ENCODE data around the gene HBEGF. TPM values are rescaled to one million over a fixed set of nuclear protein-coding genes. Genes with fewer than 3 reads are reported as not detected.

HBEGF gene
- total and polyA plus RNA-seq, 10 donors, result 1.2 to 16.2 (median 6.9) TPM

DNA sequence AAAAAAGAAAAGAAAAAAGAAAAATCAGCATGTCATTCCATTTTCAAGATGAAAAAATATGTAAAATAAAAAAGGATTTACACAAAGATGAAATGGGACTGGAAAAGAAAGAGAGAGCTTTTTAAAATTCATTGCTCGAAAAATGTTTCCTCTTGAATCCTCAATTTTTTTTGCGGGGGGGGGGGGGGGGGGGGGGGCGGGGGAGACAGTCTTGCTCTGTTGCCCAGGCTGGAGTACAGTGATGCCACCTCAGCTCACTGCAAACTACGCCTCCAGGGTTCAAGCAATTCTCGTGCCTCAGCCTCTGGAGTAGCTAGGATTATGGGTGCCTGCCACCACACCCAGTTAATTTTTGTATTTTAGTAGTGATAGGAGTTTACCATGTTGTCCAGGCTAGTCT, 60.0 kb downstream of the HBEGF start:
- no peak overlapping the region for H3K27ac ChIP-seq
- peaks cover 9 to 39% (median 22%) of the 10 kb centered on the region in 6 donors for H3K4me1 ChIP-seq
- H3K4me3 ChIP-seq, result no peak overlapping the region
- peaks cover 0 to under 1% (median 0%) of the 10 kb centered on the region in 6 donors for H3K36me3 ChIP-seq
- DNase-seq, result no peak
- 90 to 100% (median 93%) methylated on average over 4 to 5 of the region's 5 CpGs for WGBS, 5 donors
- no peaks in the 10 kb centered on the region for H3K9me3 ChIP-seq
- H3K27me3 ChIP-seq (replicated peaks in 1 of 7), result no peaks in the 10 kb centered on the region
- intact Hi-C loops (cut with DNase I; ENCODE audit: low total_unique reads), result no loop called here
- TF ChIP-seq POLR2AphosphoS5 (IDR thresholded peaks at IDR 0.05), result no peak
- TF ChIP-seq, protein P1, sequence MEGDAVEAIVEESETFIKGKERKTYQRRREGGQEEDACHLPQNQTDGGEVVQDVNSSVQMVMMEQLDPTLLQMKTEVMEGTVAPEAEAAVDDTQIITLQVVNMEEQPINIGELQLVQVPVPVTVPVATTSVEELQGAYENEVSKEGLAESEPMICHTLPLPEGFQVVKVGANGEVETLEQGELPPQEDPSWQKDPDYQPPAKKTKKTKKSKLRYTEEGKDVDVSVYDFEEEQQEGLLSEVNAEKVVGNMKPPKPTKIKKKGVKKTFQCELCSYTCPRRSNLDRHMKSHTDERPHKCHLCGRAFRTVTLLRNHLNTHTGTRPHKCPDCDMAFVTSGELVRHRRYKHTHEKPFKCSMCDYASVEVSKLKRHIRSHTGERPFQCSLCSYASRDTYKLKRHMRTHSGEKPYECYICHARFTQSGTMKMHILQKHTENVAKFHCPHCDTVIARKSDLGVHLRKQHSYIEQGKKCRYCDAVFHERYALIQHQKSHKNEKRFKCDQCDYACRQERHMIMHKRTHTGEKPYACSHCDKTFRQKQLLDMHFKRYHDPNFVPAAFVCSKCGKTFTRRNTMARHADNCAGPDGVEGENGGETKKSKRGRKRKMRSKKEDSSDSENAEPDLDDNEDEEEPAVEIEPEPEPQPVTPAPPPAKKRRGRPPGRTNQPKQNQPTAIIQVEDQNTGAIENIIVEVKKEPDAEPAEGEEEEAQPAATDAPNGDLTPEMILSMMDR (IDR thresholded peaks at IDR 0.05 in 8 of 11, conservative IDR thresholded peaks at IDR 0.05 in 3 of 11), result no peak

DNA sequence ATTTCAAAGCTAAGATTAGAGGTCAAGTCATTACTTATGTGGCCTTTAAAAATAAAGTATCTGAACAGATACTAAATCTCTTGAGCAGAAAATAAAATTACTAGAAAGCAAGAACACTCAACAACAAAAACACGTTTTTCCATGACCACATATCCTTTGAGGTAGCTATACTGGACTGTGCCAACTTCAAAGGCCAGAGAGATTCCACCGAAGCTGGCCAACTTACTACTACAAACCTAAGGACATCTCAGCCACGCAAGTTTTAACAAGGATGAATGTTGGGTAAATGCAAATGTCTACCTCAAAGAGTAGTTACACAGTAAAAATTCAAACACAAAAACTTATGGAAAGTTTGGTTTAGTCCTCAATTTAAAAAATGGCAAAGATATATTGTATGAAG, 62.4 kb downstream of the HBEGF start:
- Histone ChIP-seq H3K27ac (peak overlapping the region in 5 of 8 donors; percentile 62 to 82 (median 72)), H3K9me3 (no peaks in the 10 kb centered on the region), H3K27me3 (replicated peaks in 1 of 7) (no peaks in the 10 kb centered on the region), H3K4me3 (no peak overlapping the region), H3K36me3 (peaks cover 0 to 21% (median 0%) of the 10 kb centered on the region in 6 donors), H3K4me1 (peaks cover 9 to 39% (median 22%) of the 10 kb centered on the region in 6 donors)
- DNase-seq, result no peak
- intact Hi-C loops (cut with DNase I; ENCODE audit: low total_unique reads), result no loop called here
- 82 to 88% (median 84%) methylated on average over 3 of the region's 3 CpGs for WGBS, 5 donors
- TF ChIP-seq, protein P1 (IDR thresholded peaks at IDR 0.05 in 8 of 11, conservative IDR thresholded peaks at IDR 0.05 in 3 of 11), result no peak
- TF ChIP-seq POLR2AphosphoS5 (IDR thresholded peaks at IDR 0.05), result no peak
- TF ChIP-seq POLR2A (IDR thresholded peaks at IDR 0.05), result no peak

Other genes starting within 250 kb of the HBEGF start
- 10 to 100 TPM; 19.0 to 36.2 (median 28.2) TPM for gene PURA, start 232.5 kb downstream of the HBEGF start, total RNA-seq
- gene PURA, start 232.5 kb downstream of the HBEGF start, polyA plus RNA-seq, result 1 to 10 TPM; 2.8 to 4.7 (median 3.0) TPM
- gene IGIP, start 220.7 kb downstream of the HBEGF start, total RNA-seq, result 10 to 100 TPM in 5 of 7 donors, 1 to 10 TPM in 2; 8.1 to 20.4 (median 12.8) TPM
- 1 to 10 TPM; 4.7 to 6.4 (median 4.9) TPM for gene IGIP, start 220.7 kb downstream of the HBEGF start, polyA plus RNA-seq
- gene CYSTM1, start 171.4 kb downstream of the HBEGF start, total RNA-seq, result 10 to 100 TPM; 28.5 to 78.3 (median 43.2) TPM
- gene CYSTM1, start 171.4 kb downstream of the HBEGF start, polyA plus RNA-seq, result 10 to 100 TPM; 25.8 to 47.1 (median 33.4) TPM
- 10 to 100 TPM; 38.0 to 77.3 (median 41.2) TPM for gene PFDN1, start 43.5 kb downstream of the HBEGF start, total RNA-seq
- gene PFDN1, start 43.5 kb downstream of the HBEGF start, polyA plus RNA-seq, result 10 to 100 TPM; 62.8 to 82.1 (median 77.9) TPM
- gene SLC4A9, start 13.6 kb upstream of the HBEGF start, total RNA-seq, result under 1 TPM in 4 of 7 donors, not detected in 3; 0.10 to 0.54 (median 0.16) TPM
- gene SLC4A9, start 13.6 kb upstream of the HBEGF start, polyA plus RNA-seq, result under 1 TPM; 0.03 to 0.05 (median 0.04) TPM
- 100 to 1,000 TPM; 154 to 235 (median 167) TPM for gene ANKHD1, start 55.2 kb upstream of the HBEGF start, total RNA-seq
- gene ANKHD1, start 55.2 kb upstream of the HBEGF start, polyA plus RNA-seq, result 10 to 100 TPM; 30.5 to 52.3 (median 42.3) TPM
- 10 to 100 TPM; 11.5 to 24.5 (median 16.2) TPM for gene EIF4EBP3, start 201.1 kb upstream of the HBEGF start, total RNA-seq
- gene EIF4EBP3, start 201.1 kb upstream of the HBEGF start, polyA plus RNA-seq, result 10 to 100 TPM; 60.9 to 75.6 (median 61.6) TPM
- 10 to 100 TPM; 22.9 to 33.5 (median 25.4) TPM for gene SRA1, start 210.9 kb upstream of the HBEGF start, total RNA-seq
- 10 to 100 TPM; 32.6 to 42.1 (median 36.6) TPM for gene SRA1, start 210.9 kb upstream of the HBEGF start, polyA plus RNA-seq
- gene APBB3, start 218.0 kb upstream of the HBEGF start, total RNA-seq, result 10 to 100 TPM; 31.9 to 57.8 (median 42.2) TPM
- gene APBB3, start 218.0 kb upstream of the HBEGF start, polyA plus RNA-seq, result 10 to 100 TPM; 26.0 to 43.4 (median 41.0) TPM
- 10 to 100 TPM; 44.1 to 64.0 (median 58.7) TPM for gene SLC35A4, start 218.2 kb upstream of the HBEGF start, total RNA-seq
- gene SLC35A4, start 218.2 kb upstream of the HBEGF start, polyA plus RNA-seq, result 10 to 100 TPM; 23.3 to 40.8 (median 27.7) TPM